AG04449 (cell line): ENCODE data around the gene RBBP8.

ENCODE experiments used
- CTCF ChIA-PET: fragments of 350-600 bp; formaldehyde crosslinking; extraction: SDS; loops from one replicate; lab custom pipeline; 2021; ENCODE audit warnings: antibody characterized with exemption; lab: Yijun Ruan, JAX
- POLR2A ChIA-PET: fragments of 400-600, 350-600 bp; formaldehyde crosslinking; extraction: SDS; loops from one replicate; lab custom pipeline; 2020; ENCODE audit warnings: antibody characterized with exemption, inconsistent platforms; lab: Yijun Ruan, JAX
- DNase-seq: peaks from one replicate; pipeline ENCODE4 v3.0.0-alpha.2; 2010; ENCODE audit warnings: low read depth, low spot score
- H3K4me3 ChIP-seq: 2 replicates; pipeline ENCODE4 v1.5.1; 2011; ENCODE audit warnings: low read depth, mild to moderate bottlenecking, control low read depth, low read length
- CTCF ChIP-seq: IDR thresholded peaks from one replicate; pipeline ENCODE4 v1.5.1; 2011; ENCODE audit warnings: mild to moderate bottlenecking, moderate library complexity, low read length, control low read depth, inconsistent platforms; ENCODE audit not compliant: insufficient read depth; ENCODE audit errors: missing control alignments

Gene RBBP8

GRCh38 chr18:22924589-22924988 lies 8.5 kb upstream of the RBBP8 start:
- no peak overlapping the region for H3K4me3 ChIP-seq
- no peak for TF ChIP-seq CTCF
- ChIA-PET CTCF (interaction anchor here (1.3 to 1.4 kb wide), 2 partner anchors 11 to 58 kb away, joined by 3 to 6 read pairs; no protein-coding TSS in a partner anchor), POLR2A (no interaction called here)
- DNase-seq = no peak

- no peak for TF ChIP-seq CTCF
- no peak for DNase-seq
- no peak overlapping the region for H3K4me3 ChIP-seq
- ChIA-PET CTCF (no interaction called here), POLR2A (no interaction called here)
These were observed 6.7 kb upstream of the RBBP8 start for GRCh38 chr18:22926454-22926853.

DNA sequence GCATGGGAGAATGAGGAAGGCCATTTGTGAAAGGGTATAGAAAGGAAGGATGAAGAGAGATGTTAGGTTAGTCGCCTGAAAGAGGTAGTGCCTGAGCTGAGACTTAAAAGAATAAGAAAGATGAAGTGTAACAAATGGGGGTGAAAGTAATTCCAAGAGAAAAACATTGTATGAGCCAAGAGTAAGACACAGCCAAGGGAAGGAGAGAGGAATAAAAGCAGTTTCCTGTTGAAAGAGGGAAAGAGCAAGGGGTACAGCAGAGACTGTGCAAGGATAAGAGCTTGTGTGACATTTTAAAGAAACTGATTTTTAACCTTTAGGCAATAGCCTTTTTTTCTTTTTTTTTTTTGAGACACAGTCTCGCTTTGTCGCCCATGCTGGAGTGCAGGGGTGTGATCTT lies 4.8 kb upstream of the RBBP8 start:
- POLR2A ChIA-PET = no interaction called here
- DNase-seq = no peak
- H3K4me3 ChIP-seq = no peak overlapping the region
- CTCF ChIA-PET = interaction anchor here (0.7 to 5.0 kb wide), 8 partner anchors 8 to 128 kb away, joined by 3 to 38 read pairs (median 8); no protein-coding TSS in a partner anchor
- no peak for TF ChIP-seq CTCF

DNA sequence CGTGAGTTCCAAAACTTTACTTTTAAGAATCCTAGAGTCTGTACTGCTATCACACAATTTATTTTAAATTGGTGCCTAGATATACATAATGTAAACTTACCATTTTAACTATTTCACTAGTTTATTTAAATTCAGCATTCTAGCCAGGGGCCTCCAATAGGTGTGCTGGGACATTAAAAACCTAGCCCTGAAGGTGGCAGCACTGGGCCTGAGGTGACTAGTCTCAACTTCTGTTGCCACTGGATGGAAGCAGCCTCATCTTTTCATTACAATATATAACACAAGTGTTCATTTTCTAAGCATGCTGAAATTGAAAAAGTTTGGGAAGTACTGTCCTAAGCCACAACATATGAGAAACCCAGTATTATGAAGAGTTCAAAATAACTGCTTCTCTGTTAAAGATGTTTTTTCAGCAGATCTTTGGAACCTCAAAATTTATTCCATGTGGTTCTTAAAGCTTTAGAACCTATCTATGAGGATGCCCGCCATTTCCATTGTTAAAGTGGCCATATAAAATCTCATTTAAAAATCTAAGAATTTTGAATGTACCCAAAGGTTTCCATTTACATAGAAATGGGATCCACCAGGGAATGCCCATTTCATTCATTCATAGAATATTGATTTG lies 2.9 kb upstream of the RBBP8 start:
- POLR2A ChIA-PET = no interaction called here
- no peak for DNase-seq
- CTCF ChIA-PET = interaction anchor here (0.7 to 5.0 kb wide), 25 partner anchors 8 to 481 kb away, joined by 3 to 44 read pairs (median 5); no protein-coding TSS in a partner anchor

DNA sequence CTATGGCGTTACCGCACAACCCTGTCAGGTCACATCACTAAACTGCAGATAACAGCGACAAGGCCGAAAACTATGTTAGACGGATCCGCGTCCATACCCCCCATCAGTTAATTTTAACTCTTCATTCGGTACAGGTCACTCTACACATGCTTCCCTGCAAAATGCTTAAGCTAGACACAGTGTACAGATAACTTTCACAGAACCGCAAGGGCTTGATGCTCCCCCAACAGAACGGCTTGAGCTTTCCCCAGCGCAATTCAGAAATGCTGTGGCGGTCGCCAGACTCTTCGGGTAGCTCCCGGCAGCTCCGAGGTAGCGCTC lies 283 bp upstream of the RBBP8 start:
- ChIA-PET CTCF (interaction anchor here (0.7 to 1.3 kb wide), 6 partner anchors 9 to 479 kb away, joined by 3 to 4 read pairs (median 4); no protein-coding TSS in a partner anchor), POLR2A (interaction anchor here (0.8 to 1.1 kb wide), 3 partner anchors 15 to 45 kb away, joined by 3 read pairs; no protein-coding TSS in a partner anchor)
- no peak for DNase-seq
- no peak for TF ChIP-seq CTCF
- peak overlapping the region; percentile 78 for H3K4me3 ChIP-seq

More for the DNA sequence above, 2.9 kb upstream of the RBBP8 start:
- peak; percentile 74 for TF ChIP-seq CTCF
- H3K4me3 ChIP-seq = no peak overlapping the region

GRCh38 chr18:22933966-22934423 lies 867 bp downstream of the RBBP8 start:
- TF ChIP-seq CTCF = no peak
- peak overlapping the region; percentile 78 for H3K4me3 ChIP-seq
- ChIA-PET CTCF (interaction anchor here (1.1 to 1.2 kb wide), 2 partner anchors 10 to 50 kb away, joined by 4 read pairs; no protein-coding TSS in a partner anchor), POLR2A (interaction anchor here (1.1 kb wide), 1 partner anchor 32 kb away, joined by 3 read pairs; no protein-coding TSS in a partner anchor)
- DNase-seq = no peak
